K562 (cell line): Measurements from ENCODE around the gene DAP.

ENCODE experiments used
- CTCF ChIP-seq, 3 experiments: IDR thresholded peaks in 2 of 3; conservative IDR thresholded peaks in 1 of 3; 2 replicates each; pipeline ENCODE4 v1.5.1; 2011 to 2012; ENCODE audit warnings: low read length in 3 of 3, mild to moderate bottlenecking in 3 of 3, control low read depth in 2 of 3, improper control_type of control experiment in 1 of 3, inconsistent platforms in 1 of 3, low read depth in 1 of 3, mixed read lengths in 1 of 3, moderate library complexity in 1 of 3; ENCODE audit not compliant: insufficient read depth in 2 of 3
- ZNF24 ChIP-seq: fragments of 450-650 bp; IDR thresholded peaks from 2 replicates; pipeline ENCODE4 v1.6.1; 2016
- ZZZ3 ChIP-seq: fragments of 450-650 bp; IDR thresholded peaks from 2 replicates; pipeline ENCODE4 v1.6.1; 2016; ENCODE audit warnings: antibody characterized with exemption, mild to moderate bottlenecking, moderate library complexity
- TF ChIP-seq, protein P1 (sequence below): fragments of 450-650 bp; formaldehyde crosslinking; IDR thresholded peaks from 2 replicates; pipeline ENCODE4 v1.4.0; 2020; ENCODE audit warnings: mild to moderate bottlenecking, mixed read lengths

DNA sequence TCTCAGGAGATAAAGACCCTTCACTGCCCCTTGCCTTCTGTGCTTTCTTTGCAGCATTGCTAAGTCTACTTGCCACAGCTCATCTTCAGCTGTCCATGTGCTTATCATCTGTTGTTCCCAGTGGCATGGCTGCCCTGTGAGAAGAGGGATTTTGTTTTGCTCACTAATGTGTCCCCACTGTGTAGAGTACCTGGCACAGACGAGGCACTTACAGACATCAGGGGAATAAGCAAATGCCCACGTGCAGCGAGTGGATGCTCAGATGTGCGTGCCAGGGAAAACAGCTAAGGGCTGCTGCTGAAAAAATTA lies 31.0 kb downstream of the DAP start:
- no peak for TF ChIP-seq ZZZ3
- TF ChIP-seq, protein P1, sequence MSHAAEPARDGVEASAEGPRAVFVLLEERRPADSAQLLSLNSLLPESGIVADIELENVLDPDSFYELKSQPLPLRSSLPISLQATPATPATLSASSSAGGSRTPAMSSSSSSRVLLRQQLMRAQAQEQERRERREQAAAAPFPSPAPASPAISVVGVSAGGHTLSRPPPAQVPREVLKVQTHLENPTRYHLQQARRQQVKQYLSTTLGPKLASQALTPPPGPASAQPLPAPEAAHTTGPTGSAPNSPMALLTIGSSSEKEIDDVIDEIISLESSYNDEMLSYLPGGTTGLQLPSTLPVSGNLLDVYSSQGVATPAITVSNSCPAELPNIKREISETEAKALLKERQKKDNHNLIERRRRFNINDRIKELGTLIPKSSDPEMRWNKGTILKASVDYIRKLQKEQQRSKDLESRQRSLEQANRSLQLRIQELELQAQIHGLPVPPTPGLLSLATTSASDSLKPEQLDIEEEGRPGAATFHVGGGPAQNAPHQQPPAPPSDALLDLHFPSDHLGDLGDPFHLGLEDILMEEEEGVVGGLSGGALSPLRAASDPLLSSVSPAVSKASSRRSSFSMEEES (CRISPR knock-in tag) = no peak
- no peak for TF ChIP-seq ZNF24
- TF ChIP-seq CTCF (IDR thresholded peaks at IDR 0.05 in 2 of 3, conservative IDR thresholded peaks at IDR 0.05 in 1 of 3; ENCODE audit: insufficient read depth in 2 of 3, low read depth in 1 of 3, low read length in 3 of 3) = no peak
